Smooth muscle cell (in vitro differentiated cells): ENCODE data around the gene RETREG2. TPM values are rescaled to one million over a fixed set of nuclear protein-coding genes. Genes with fewer than 3 reads are reported as not detected.

Experiments
- DNase-seq: peaks from one replicate; lab custom pipeline; 2025; ENCODE audit not compliant: unreplicated experiment; lab: John Stamatoyannopoulos, UW
- H2AFZ ChIP-seq: fragments of 200-600 bp; sonication (generic); 2 replicates; pipeline ENCODE4 v1.6.0; 2016; ENCODE audit warnings: antibody characterized with exemption, low read depth, mild to moderate bottlenecking
- H3F3A ChIP-seq: fragments of 200-600 bp; sonication (generic); 2 replicates; pipeline ENCODE4 v1.6.0; 2017; ENCODE audit warnings: antibody characterized with exemption, low read depth
- H3K27ac ChIP-seq: fragments of 200-600 bp; sonication (generic); 2 replicates; pipeline ENCODE4 v1.5.1; 2016; ENCODE audit warnings: low read depth, mild to moderate bottlenecking
- H3K27me3 ChIP-seq: fragments of 200-600 bp; sonication (generic); 2 replicates; pipeline ENCODE4 v1.6.1; 2016; ENCODE audit warnings: low read depth, mild to moderate bottlenecking
- H3K36me3 ChIP-seq: fragments of 200-600 bp; sonication (generic); 2 replicates; pipeline ENCODE4 v1.5.1; 2016; ENCODE audit warnings: low read depth
- H3K4me1 ChIP-seq: fragments of 200-600 bp; sonication (generic); 2 replicates; pipeline ENCODE4 v1.5.1; 2016; ENCODE audit warnings: low read depth
- H3K4me2 ChIP-seq: fragments of 200-600 bp; sonication (generic); 2 replicates; pipeline ENCODE4 v1.6.0; 2016; ENCODE audit warnings: mild to moderate bottlenecking
- H3K4me3 ChIP-seq: fragments of 200-600 bp; sonication (generic); 2 replicates; pipeline ENCODE4 v1.5.1; 2016; ENCODE audit warnings: mild to moderate bottlenecking
- H3K79me2 ChIP-seq: fragments of 200-600 bp; sonication (generic); 2 replicates; pipeline ENCODE4 v1.6.0; 2016; ENCODE audit warnings: low read depth, mild to moderate bottlenecking
- H3K9ac ChIP-seq: fragments of 200-600 bp; sonication (generic); 2 replicates; pipeline ENCODE4 v1.6.0; 2016; ENCODE audit warnings: low read depth
- H3K9me3 ChIP-seq: fragments of 200-600 bp; sonication (generic); replicated peaks from 2 replicates; pipeline ENCODE4 v1.5.1; 2016; ENCODE audit warnings: low read depth
- H4K20me1 ChIP-seq: fragments of 200-600 bp; sonication (generic); 2 replicates; pipeline ENCODE4 v1.6.0; 2016; ENCODE audit warnings: low read depth
- WGBS: methylation state at CpG from one replicate; pipeline ENCODE4 v1.1.7; 2016; ENCODE audit warnings: low lambda C conversion rate; 5-methylcytosine and 5-hydroxymethylcytosine counted together
- polyA plus RNA-seq: library from polyadenylated mRNA; unstranded; fragments of >200 nt; fragmentation: Nextera tagmentation; extraction: Ambion mirVana; gene quantifications from 2 replicates; pipeline ENCODE4 v1.2.1, GENCODE V29; 2016
- total RNA-seq: library from RNA; depleted of rRNA; stranded (reverse); fragments of >200 nt; gene quantifications from 2 replicates; pipeline ENCODE4 v1.2.3, GENCODE V29; 2014
- TF ChIP-seq, protein P1 (sequence below): fragments of 200-600 bp; sonication (generic); IDR thresholded peaks from 2 replicates; pipeline ENCODE4 v1.5.1; 2017; ENCODE audit warnings: borderline replicate concordance, mild to moderate bottlenecking, antibody characterized with exemption; ENCODE audit not compliant: insufficient read depth, poor library complexity, severe bottlenecking

Gene RETREG2
- total and polyA plus RNA-seq, 2 experiments from 2014 or later = 48.7 to 57.2 TPM

DNA sequence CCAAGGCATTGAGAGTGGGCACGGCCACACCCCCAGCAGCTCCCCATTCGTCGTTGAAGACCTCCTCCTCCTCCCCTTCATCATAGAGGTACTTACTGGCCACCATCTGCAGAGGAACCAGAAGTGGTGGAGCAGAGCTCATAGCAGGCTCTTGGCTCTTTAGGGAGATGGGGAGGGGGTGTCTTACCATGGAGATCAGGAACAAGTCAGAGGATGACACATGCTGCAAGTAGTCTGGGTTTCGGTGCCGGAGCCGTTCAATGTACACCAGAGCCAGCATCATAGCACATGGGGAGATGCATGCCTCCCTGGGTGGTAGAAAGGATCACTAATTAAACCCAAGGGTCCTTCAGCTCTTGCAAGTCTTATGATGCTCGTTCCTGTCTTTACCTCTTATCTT, 3.3 kb upstream of the RETREG2 start:
- WGBS = 91% methylated on average over 7 of the region's 7 CpGs
- H3K79me2 ChIP-seq = peaks cover 14% of the 10 kb centered on the region
- no peak overlapping the region for H3K4me3 ChIP-seq
- H3K27me3 ChIP-seq = no peaks in the 10 kb centered on the region
- peaks cover 3% of the 10 kb centered on the region for H3F3A ChIP-seq
- DNase-seq = no peak
- no peak overlapping the region for H3K27ac ChIP-seq
- no peak overlapping the region for H3K9ac ChIP-seq
- peaks cover 4% of the 10 kb centered on the region for H3K4me1 ChIP-seq
- no peaks in the 10 kb centered on the region for H3K36me3 ChIP-seq
- TF ChIP-seq, protein P1, sequence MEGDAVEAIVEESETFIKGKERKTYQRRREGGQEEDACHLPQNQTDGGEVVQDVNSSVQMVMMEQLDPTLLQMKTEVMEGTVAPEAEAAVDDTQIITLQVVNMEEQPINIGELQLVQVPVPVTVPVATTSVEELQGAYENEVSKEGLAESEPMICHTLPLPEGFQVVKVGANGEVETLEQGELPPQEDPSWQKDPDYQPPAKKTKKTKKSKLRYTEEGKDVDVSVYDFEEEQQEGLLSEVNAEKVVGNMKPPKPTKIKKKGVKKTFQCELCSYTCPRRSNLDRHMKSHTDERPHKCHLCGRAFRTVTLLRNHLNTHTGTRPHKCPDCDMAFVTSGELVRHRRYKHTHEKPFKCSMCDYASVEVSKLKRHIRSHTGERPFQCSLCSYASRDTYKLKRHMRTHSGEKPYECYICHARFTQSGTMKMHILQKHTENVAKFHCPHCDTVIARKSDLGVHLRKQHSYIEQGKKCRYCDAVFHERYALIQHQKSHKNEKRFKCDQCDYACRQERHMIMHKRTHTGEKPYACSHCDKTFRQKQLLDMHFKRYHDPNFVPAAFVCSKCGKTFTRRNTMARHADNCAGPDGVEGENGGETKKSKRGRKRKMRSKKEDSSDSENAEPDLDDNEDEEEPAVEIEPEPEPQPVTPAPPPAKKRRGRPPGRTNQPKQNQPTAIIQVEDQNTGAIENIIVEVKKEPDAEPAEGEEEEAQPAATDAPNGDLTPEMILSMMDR = no peak
- peaks cover 7% of the 10 kb centered on the region for H4K20me1 ChIP-seq
- no peak overlapping the region for H2AFZ ChIP-seq
- H3K4me2 ChIP-seq = no peak overlapping the region
- no peaks in the 10 kb centered on the region for H3K9me3 ChIP-seq

DNA sequence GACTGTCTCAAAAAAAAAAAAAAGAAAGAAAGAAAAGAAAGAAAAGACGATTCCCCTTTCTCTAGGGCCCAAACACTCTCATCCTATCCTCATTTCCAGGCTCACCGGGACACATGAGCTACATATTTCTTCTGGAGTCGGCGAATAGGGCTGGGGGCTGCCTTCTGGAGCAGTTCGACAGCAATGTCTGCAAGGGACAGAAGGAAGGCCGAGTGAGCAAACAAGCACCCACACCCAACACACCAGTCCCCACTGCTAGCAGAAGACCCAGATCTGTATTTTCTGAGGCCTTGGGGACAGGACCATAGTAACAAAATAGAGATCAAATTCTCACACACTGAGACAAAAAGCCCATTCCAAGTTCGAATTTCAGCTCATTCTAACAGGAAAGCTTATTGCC, 2.6 kb upstream of the RETREG2 start:
- no peaks in the 10 kb centered on the region for H3K36me3 ChIP-seq
- peaks cover 14% of the 10 kb centered on the region for H3K79me2 ChIP-seq
- peaks cover 4% of the 10 kb centered on the region for H3K4me1 ChIP-seq
- 86% methylated on average over 7 of the region's 7 CpGs for WGBS
- H3K9me3 ChIP-seq = no peaks in the 10 kb centered on the region
- H3K27me3 ChIP-seq = no peaks in the 10 kb centered on the region
- no peak overlapping the region for H3K27ac ChIP-seq
- H3K9ac ChIP-seq = no peak overlapping the region
- H4K20me1 ChIP-seq = peaks cover 7% of the 10 kb centered on the region
- TF ChIP-seq, protein P1 = no peak
- peak overlapping the region; percentile 74 for H3K4me3 ChIP-seq
- peaks cover 3% of the 10 kb centered on the region for H3F3A ChIP-seq
- no peak for DNase-seq
- no peak overlapping the region for H2AFZ ChIP-seq
- peak overlapping the region; percentile 99 for H3K4me2 ChIP-seq

DNA sequence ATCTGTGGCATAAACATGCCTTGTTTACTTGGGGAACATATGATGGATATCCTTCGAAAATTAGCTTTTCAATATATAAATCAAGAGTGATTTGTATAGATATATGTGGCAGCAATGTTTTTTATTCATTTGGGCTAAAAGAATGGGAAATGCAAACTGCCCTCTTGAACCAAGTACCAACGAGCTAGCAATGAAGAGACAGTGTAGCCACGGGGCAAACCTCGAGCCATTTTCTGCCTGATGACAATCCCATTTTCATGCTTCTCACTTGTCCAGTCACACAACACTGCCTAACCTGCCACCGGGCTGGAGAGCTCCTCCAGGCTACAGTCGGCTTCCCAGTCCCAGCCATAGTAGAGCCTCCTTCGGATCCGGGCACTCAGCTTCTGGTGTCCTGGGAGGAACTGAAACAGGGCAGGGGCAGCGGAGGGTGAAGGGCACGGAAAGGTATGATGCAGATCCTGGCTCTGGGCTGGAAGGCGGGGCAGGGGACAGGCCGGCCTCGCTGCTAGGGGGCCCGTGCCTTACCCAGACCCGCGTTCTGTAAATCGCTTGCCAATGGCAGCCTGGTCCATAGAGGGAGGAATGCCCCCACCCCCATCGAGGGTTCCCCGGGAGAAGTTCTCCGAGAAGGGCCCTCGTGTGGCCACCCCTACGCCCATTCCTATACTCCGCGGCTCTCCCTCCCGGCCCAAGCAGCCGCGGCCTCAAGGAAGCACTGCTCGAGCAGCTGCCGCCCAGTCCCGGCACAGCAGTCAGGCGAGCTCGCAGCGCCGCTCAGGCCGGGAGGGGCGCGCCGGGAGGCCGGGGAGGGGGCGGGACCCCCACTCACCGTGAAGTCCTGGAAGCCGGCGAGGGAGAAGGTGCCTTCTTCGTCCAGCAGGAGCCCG, 1.9 kb upstream of the RETREG2 start:
- peak overlapping the region; percentile 74 for H3K4me3 ChIP-seq
- H3K4me2 ChIP-seq = peak overlapping the region; percentile 99
- peaks cover 4% of the 10 kb centered on the region for H3K4me1 ChIP-seq
- peak overlapping the region; percentile 79 for H3K27ac ChIP-seq
- H3F3A ChIP-seq = peaks cover 3% of the 10 kb centered on the region
- no peaks in the 10 kb centered on the region for H3K27me3 ChIP-seq
- no peaks in the 10 kb centered on the region for H3K36me3 ChIP-seq
- peaks cover 14% of the 10 kb centered on the region for H3K79me2 ChIP-seq
- WGBS = 7% methylated on average over 33 of the region's 45 CpGs
- H3K9me3 ChIP-seq = no peaks in the 10 kb centered on the region
- no peak for DNase-seq
- H2AFZ ChIP-seq = peak overlapping the region; percentile 89
- peaks cover 7% of the 10 kb centered on the region for H4K20me1 ChIP-seq
- H3K9ac ChIP-seq = peak overlapping the region; percentile 78
- TF ChIP-seq, protein P1 = no peak
